Heart left ventricle (tissue), 13 donors: Measurements from ENCODE around the gene SYNM.

Experiments
- POLR2A ChIP-seq, 2 donors: fragments of 450-650 bp; IDR thresholded peaks; one replicate each; pipeline ENCODE4 v1.6.1; 2017; ENCODE audit warnings: antibody characterized with exemption in 2 of 2, mild to moderate bottlenecking in 2 of 2, moderate library complexity in 2 of 2
- TF ChIP-seq, protein P1 (sequence below), 12 donors: fragments of 200-600 bp; sonication (generic) in 4 of 12; IDR thresholded peaks; one replicate each; pipeline versions ENCODE4 v1.5.0 to v1.8.0; 2018 to 2022; ENCODE audit warnings: antibody characterized with exemption in 12 of 12, mild to moderate bottlenecking in 5 of 12
- donor health status: ischemic (EF 13 %, LVEDD 7.1; RV severe dilation, severe dysfunction).
- donor health status: DM: no; HTN: yes; CAD: no.
- donor health status: DM: no; HTN: no; CAD: no.
- donor health status: ischemic (EF 25% LVEDD 6.9; RV normal size, moderate dysfunction).
- donor health status: ischemic (EF 25% LVEDD 5.7; RV mildly dilated, moderate dysfunction).
- donor health status: ischemic (EF 35%, LVEDD 5.7; RV mildly dilated, moderate dysfunction).
- donor health status: nonischemic (EF 11% LVEDD 7.7; RV severe dilation, severe dysfunction).
- donor health status: DM: yes; HTN: yes; CAD: no.
- donor health status: PGD.
- donor health status: ischemic (EF 29% LVEDD 5.4; RV normal size, mild dysfunction).
- donor health status: nonischemic (EF 23%, LVEDD 6.1; RV moderate dilation, normal function).

GRCh38 chr15:99118258-99118632 is 13.4 kb downstream of the SYNM start:
- TF ChIP-seq, protein P1, sequence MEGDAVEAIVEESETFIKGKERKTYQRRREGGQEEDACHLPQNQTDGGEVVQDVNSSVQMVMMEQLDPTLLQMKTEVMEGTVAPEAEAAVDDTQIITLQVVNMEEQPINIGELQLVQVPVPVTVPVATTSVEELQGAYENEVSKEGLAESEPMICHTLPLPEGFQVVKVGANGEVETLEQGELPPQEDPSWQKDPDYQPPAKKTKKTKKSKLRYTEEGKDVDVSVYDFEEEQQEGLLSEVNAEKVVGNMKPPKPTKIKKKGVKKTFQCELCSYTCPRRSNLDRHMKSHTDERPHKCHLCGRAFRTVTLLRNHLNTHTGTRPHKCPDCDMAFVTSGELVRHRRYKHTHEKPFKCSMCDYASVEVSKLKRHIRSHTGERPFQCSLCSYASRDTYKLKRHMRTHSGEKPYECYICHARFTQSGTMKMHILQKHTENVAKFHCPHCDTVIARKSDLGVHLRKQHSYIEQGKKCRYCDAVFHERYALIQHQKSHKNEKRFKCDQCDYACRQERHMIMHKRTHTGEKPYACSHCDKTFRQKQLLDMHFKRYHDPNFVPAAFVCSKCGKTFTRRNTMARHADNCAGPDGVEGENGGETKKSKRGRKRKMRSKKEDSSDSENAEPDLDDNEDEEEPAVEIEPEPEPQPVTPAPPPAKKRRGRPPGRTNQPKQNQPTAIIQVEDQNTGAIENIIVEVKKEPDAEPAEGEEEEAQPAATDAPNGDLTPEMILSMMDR (IDR thresholded peaks at IDR 0.05): no peak
- no peak for TF ChIP-seq POLR2A (IDR thresholded peaks at IDR 0.05)
